Common myeloid progenitor, CD34-positive (primary cell): ENCODE results near the gene UBE3D.
"Not testable (repeated sequence)": the region's sequence is repeated elsewhere in the genome, so short reads cannot be mapped to it uniquely, and the experiment has no call there.

Experiments used
- CTCF ChIA-PET: fragments of 350-600 bp; sonication (Branson Sonifier 250); formaldehyde crosslinking; loops from one replicate; lab custom pipeline; 2021; ENCODE audit warnings: antibody characterized with exemption; lab: Charles Lee
- POLR2A ChIA-PET: fragments of 350-600 bp; sonication (Branson Sonifier 250); formaldehyde crosslinking; loops from one replicate; lab custom pipeline; 2021; ENCODE audit warnings: antibody characterized with exemption; lab: Charles Lee
- DNase-seq, 3 donors: peaks; one replicate each; pipeline versions ENCODE4 v3.0.0 to v3.0.0-alpha.2; 2013
- H3K27ac ChIP-seq, 2 experiments: 1 replicate in 1 of 2; 2 replicates in 1 of 2; pipeline ENCODE4 v1.7.0; 2013; ENCODE audit warnings: inconsistent platforms in 2 of 2, low read length in 2 of 2, mild to moderate bottlenecking in 2 of 2, low read depth in 1 of 2, moderate library complexity in 1 of 2; ENCODE audit not compliant: severe bottlenecking in 2 of 2, insufficient read depth in 1 of 2, poor library complexity in 1 of 2
- H3K27me3 ChIP-seq, 5 experiments: replicated peaks in 2 of 5; 1 replicate in 3 of 5; 2 replicates in 2 of 5; pipeline versions ENCODE4 v1.6.1 to v1.7.0; 2013; ENCODE audit warnings: low read length in 4 of 5, mild to moderate bottlenecking in 2 of 5, moderate library complexity in 2 of 5, inconsistent platforms in 1 of 5; ENCODE audit not compliant: insufficient read depth in 5 of 5, control insufficient read depth in 4 of 5
- H3K36me3 ChIP-seq, 4 experiments: 1 replicate in 2 of 4; 2 replicates in 2 of 4; pipeline versions ENCODE4 v1.6.1 to v1.7.0; 2013; ENCODE audit warnings: low read length in 3 of 4, control low read depth in 1 of 4, mild to moderate bottlenecking in 1 of 4; ENCODE audit not compliant: control insufficient read depth in 4 of 4, insufficient read depth in 4 of 4
- H3K4me1 ChIP-seq, 4 experiments: 1 replicate in 3 of 4; 2 replicates in 1 of 4; pipeline versions ENCODE4 v1.6.1 to v1.7.1; 2013; ENCODE audit warnings: low read length in 3 of 4, mild to moderate bottlenecking in 3 of 4, control low read depth in 1 of 4, inconsistent platforms in 1 of 4, moderate library complexity in 1 of 4; ENCODE audit not compliant: control insufficient read depth in 4 of 4, insufficient read depth in 4 of 4; ENCODE audit errors: control extremely low read depth in 1 of 4
- H3K4me3 ChIP-seq, 7 experiments: 1 replicate in 4 of 7; 2 replicates in 3 of 7; pipeline versions ENCODE4 v1.5.1 to v1.7.0; 2013; ENCODE audit warnings: mild to moderate bottlenecking in 7 of 7, low read length in 6 of 7, moderate library complexity in 6 of 7, inconsistent platforms in 2 of 7, low read depth in 2 of 7, control low read depth in 1 of 7; ENCODE audit not compliant: insufficient read depth in 4 of 7, control insufficient read depth in 1 of 7; ENCODE audit errors: extremely low read depth in 1 of 7
- H3K9me3 ChIP-seq, 5 experiments: 1 replicate in 4 of 5; 2 replicates in 1 of 5; pipeline versions ENCODE4 v1.6.1 to v1.7.1; 2013; ENCODE audit warnings: low read length in 4 of 5, mild to moderate bottlenecking in 2 of 5, inconsistent platforms in 1 of 5, low read depth in 1 of 5, moderate library complexity in 1 of 5; ENCODE audit not compliant: control insufficient read depth in 4 of 5, insufficient read depth in 2 of 5; ENCODE audit errors: control extremely low read depth in 1 of 5
- WGBS: methylation state at CpG from one replicate; pipeline ENCODE4 v1.1.5; 2013; ENCODE audit not compliant: insufficient coverage; 5-methylcytosine and 5-hydroxymethylcytosine counted together

UBE3D gene

DNA sequence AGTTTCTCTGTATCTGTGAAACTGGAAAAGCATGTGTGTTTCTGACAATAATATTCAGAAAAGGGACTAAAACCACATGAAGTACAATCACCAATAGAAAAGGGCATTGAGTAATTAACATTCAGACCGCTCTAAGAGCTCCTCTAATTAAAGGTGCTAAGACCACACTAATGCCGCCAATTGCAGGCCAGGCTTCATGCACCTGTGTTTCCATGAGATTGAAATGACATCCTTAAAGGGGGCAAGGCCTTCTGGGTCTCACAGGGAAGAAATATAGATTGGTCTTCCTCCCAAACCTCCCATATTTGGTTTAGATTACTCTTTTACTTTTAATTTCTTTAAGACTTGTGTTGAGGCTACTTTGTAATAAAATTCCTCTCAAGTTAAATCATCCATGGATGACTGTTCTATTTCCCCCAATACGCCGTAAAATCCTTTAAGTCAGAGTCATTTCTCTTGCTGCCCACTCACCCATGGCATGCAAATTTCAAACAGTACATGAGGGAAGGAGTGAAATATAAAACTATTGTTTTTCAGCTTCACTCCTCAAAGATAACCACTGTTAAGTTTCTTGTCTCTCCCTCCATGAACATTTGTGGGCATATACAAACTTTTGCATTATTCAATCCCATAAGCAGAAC is 110.6 kb downstream of the UBE3D start:
- CTCF ChIA-PET = no interaction called here
- no peak for DNase-seq
- H3K4me1 ChIP-seq = peaks cover 0 to 4% (median 0%) of the 10 kb centered on the region in 4 experiments
- no peaks in the 10 kb centered on the region for H3K9me3 ChIP-seq
- WGBS = 100% methylated on average over 3 of the region's 4 CpGs
- peaks cover 2 to 6% (median 3%) of the 10 kb centered on the region in 4 experiments for H3K36me3 ChIP-seq
- POLR2A ChIA-PET = no interaction called here
- H3K27ac ChIP-seq = no peak overlapping the region
- H3K27me3 ChIP-seq = no peaks in the 10 kb centered on the region
- no peak overlapping the region for H3K4me3 ChIP-seq

DNA sequence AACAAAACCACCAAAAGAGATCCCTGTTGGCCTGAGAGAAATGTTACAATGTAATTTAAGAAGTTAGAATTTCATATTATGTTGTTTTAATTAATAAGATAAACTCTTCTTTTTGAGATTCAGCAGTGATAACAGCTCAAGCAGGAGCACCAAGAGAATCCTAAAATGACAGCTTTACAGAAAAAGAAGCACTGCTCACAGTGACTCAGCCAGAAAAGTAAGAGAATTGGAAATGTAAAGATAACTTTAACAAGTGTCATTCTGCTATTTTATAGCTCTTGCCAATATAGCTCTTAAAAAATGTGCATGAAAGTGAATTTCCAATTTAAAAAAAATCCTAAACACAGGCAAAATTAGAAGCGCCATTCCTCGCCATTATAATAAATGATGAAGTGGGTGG is 111.3 kb downstream of the UBE3D start:
- peaks cover 0 to 4% (median 0%) of the 10 kb centered on the region in 4 experiments for H3K4me1 ChIP-seq
- H3K27me3 ChIP-seq = no peaks in the 10 kb centered on the region
- H3K9me3 ChIP-seq = no peaks in the 10 kb centered on the region
- POLR2A ChIA-PET = no interaction called here
- no peak overlapping the region for H3K27ac ChIP-seq
- no peak for DNase-seq
- H3K4me3 ChIP-seq = no peak overlapping the region
- peaks cover 2 to 6% (median 3%) of the 10 kb centered on the region in 4 experiments for H3K36me3 ChIP-seq
- no CpG with 5 or more reads among the region's 2 CpGs for WGBS
- CTCF ChIA-PET = interaction anchor here (0.8 kb wide), 1 partner anchor 12 kb away, joined by 3 read pairs; no protein-coding TSS in a partner anchor

DNA sequence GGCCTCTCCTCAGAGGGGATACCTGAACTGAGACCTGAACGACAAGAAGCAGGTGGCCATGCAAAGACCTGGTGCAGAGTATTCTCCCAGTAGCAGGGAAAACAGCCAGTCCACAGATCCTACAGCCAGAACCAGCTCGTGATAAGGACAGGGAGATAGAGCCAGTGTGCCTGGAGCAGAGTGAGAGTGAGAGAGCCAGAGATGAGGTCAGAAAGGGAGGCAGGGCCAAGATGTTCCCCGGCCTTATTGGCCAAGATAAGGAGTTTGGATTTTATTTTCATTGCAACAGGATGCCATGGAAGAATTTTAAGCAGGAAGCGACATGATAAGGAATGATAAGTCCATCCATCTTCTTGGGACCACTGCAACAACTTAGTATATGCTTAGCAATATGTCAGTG is 111.8 kb downstream of the UBE3D start:
- no peak for DNase-seq
- WGBS = 83% methylated on average over 3 of the region's 4 CpGs
- ChIA-PET POLR2A (no interaction called here), CTCF (interaction anchor here (0.8 kb wide), 1 partner anchor 11 kb away, joined by 3 read pairs; no protein-coding TSS in a partner anchor)
- no peaks in the 10 kb centered on the region for H3K27me3 ChIP-seq
- H3K27ac ChIP-seq = no peak overlapping the region
- H3K9me3 ChIP-seq = peaks cover 0 to under 1% (median 0%) of the 10 kb centered on the region in 5 experiments
- H3K4me3 ChIP-seq = no peak overlapping the region
- H3K36me3 ChIP-seq = peaks cover 2 to 6% (median 3%) of the 10 kb centered on the region in 4 experiments
- H3K4me1 ChIP-seq = peaks cover 0 to 4% (median 0%) of the 10 kb centered on the region in 4 experiments

DNA sequence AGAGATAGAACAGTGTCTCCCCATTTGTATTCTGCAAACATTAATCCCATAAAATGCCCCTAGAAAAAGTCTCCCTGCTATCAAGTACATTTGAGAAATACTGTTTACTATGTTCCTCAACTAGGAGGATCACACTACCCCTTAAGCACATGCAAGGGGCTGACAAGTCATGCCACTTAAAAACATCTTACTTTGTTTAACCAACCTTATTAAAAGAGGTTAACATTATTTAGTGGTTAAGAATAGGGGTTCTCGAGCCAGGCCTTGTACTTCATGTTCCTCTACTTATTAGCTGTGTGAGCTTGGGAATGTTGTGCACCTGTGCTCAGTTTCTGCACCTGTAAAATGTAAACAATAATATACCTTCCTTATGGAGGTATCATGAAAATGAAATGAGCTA is 113.7 kb downstream of the UBE3D start:
- H3K4me3 ChIP-seq = no peak overlapping the region
- no peaks in the 10 kb centered on the region for H3K27me3 ChIP-seq
- no peaks in the 10 kb centered on the region for H3K4me1 ChIP-seq
- H3K27ac ChIP-seq = no peak overlapping the region
- ChIA-PET POLR2A (no interaction called here), CTCF (no interaction called here)
- peaks cover 0 to 2% (median 0%) of the 10 kb centered on the region in 5 experiments for H3K9me3 ChIP-seq
- no peak for DNase-seq
- peaks cover 2 to 6% (median 3%) of the 10 kb centered on the region in 4 experiments for H3K36me3 ChIP-seq
- WGBS = no CpG with 5 or more reads among the region's 1 CpG

DNA sequence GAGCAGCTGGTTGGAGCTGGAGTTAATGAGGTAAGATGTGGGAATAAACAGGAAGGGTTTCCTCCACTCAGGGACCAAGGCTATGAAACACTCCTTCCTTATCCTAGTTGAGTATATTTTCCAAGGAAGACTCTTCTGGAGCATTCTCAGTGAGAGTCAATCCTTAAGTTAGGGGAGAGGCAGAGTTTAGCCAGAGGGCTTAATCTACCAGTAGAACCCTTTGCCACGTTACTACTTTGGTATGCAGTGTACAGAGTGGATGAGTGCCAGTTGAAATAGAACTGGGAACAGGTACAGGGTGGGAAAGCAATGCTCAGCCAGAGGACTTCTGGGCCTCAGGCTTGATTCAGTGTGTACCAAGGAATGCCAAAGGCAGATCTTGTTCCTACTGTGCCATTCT is 114.3 kb downstream of the UBE3D start:
- WGBS = 100% methylated on average over 1 of the region's 1 CpG
- Histone ChIP-seq H3K4me3 (no peak overlapping the region), H3K9me3 (peaks cover 0 to 2% (median 0%) of the 10 kb centered on the region in 5 experiments), H3K27me3 (no peaks in the 10 kb centered on the region), H3K4me1 (no peaks in the 10 kb centered on the region), H3K27ac (no peak overlapping the region), H3K36me3 (peaks cover 2 to 6% (median 3%) of the 10 kb centered on the region in 4 experiments)
- ChIA-PET CTCF (no interaction called here), POLR2A (no interaction called here)
- no peak for DNase-seq

DNA sequence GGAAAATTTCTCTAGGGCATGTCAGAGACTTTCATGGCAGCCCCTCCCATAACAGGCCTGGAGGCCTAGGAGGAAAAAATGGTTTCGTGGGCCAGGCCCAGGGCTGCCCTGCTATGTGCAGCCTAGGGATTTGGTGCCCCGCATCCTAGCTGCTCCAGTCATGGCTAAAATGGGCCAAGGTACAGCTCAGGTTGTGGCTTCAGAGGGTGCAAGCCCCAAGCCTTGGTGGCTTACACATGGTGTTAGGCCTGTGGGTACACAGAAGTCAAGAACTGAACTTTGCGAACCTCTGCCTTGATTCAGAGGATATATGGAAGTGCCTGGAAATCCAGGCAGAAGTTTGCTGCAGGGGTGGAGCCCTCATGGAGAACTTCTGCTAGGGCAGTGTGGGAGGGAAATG is 134.7 kb downstream of the UBE3D start:
- H3K27me3 ChIP-seq, DNase-seq, H3K4me1 ChIP-seq, H3K4me3 ChIP-seq, POLR2A ChIA-PET, CTCF ChIA-PET, H3K27ac ChIP-seq: not testable (repeated sequence)
- Histone ChIP-seq H3K9me3 (peaks cover 0 to 35% (median 17%) of the 10 kb centered on the region in 5 experiments), H3K36me3 (peaks cover 0 to 33% (median 6%) of the 10 kb centered on the region in 4 experiments)
- 100% methylated on average over 3 of the region's 3 CpGs for WGBS

DNA sequence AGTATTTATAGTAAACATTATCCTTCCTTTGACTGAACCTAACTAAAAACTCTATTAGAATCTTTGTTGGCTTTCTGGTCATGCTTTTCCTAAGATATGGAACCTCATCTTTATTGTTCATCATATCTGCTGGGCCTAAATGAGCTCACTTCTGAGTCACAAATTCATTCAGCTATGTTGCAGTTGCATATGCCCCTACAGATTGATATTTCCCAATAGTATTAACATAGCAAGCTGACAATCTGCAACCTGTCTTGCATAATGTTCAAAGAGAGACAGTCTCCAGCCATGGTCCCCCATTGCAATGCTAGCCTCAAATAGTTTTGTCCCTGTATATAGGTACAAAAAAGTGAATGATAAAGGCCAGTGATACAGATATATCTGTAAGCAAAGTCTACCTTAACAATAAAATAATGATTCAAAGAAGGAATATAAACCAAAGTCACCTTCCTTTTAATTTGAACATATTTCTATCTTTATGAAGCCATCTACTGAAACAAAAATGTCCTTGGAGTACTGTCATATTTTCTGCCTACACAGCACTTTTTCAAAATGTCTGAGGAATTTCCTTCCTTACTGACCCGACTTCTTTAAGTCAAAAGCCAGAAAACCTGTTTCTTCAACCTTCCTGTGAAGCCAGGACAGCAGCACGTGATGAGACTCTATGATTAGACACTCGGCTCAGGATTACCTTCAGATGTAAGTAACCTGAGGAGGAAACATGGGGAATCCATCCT is 140.7 kb downstream of the UBE3D start:
- H3K36me3 ChIP-seq = no peaks in the 10 kb centered on the region
- no peak overlapping the region for H3K27ac ChIP-seq
- no peak overlapping the region for H3K4me3 ChIP-seq
- peaks cover 0 to 5% (median 0%) of the 10 kb centered on the region in 5 experiments for H3K9me3 ChIP-seq
- H3K27me3 ChIP-seq = no peaks in the 10 kb centered on the region
- DNase-seq = no peak
- POLR2A ChIA-PET = no interaction called here
- no peaks in the 10 kb centered on the region for H3K4me1 ChIP-seq
- WGBS = 100% methylated on average over 3 of the region's 3 CpGs
- CTCF ChIA-PET = no interaction called here
